ENCODE data around the gene ZNF608.

The ZNF608 gene

GRCh38 chr5:124738681-124739633 lies 7.5 kb downstream of the ZNF608 start:
- no peak for DNase-seq (ENCODE audit: low read depth)

DNA sequence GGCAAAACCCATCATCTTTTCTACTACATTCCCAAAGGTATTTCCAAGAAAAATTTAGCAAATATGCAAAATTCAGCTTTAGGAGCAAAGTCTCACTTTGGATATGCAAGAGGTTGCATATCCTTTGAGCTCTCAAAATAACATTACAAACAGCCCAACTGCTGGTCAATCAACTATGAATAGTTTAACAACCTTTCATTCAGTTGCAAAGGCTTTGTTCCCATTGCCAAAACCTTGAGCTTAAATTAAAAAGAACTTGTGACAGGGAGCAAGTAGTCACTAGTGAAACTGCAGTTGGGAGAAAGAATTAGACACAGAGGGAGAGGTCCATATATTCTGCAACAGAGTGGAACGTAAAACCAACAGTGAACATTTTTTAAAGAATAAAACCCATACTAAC lies 8.8 kb downstream of the ZNF608 start:
- DNase-seq (ENCODE audit: low read depth), result no peak

DNA sequence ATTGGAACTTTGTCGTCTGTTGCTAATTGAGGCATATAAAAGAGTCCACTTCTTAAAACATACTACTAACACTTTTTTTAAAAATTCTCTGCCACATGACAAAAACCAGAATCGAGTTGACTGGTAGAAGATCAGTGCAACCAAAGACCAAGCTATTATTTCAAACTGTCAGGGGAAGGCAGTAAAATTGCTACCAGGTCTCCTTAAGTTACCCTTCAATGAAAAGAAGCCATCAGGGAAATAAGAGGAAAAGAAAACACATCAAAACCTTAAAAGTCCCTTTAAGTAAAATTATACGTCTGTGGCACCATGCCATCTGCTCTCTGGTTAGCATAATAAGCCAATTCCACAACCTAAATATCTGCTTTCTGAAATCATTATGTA lies 9.6 kb downstream of the ZNF608 start:
- no peak for DNase-seq (ENCODE audit: low read depth)

GRCh38 chr5:124736082-124736804 lies 10.2 kb downstream of the ZNF608 start:
- DNase-seq (ENCODE audit: low read depth), result no peak

GRCh38 chr5:124735169-124735858 lies 11.1 kb downstream of the ZNF608 start:
- DNase-seq (ENCODE audit: low read depth), result no peak

DNA sequence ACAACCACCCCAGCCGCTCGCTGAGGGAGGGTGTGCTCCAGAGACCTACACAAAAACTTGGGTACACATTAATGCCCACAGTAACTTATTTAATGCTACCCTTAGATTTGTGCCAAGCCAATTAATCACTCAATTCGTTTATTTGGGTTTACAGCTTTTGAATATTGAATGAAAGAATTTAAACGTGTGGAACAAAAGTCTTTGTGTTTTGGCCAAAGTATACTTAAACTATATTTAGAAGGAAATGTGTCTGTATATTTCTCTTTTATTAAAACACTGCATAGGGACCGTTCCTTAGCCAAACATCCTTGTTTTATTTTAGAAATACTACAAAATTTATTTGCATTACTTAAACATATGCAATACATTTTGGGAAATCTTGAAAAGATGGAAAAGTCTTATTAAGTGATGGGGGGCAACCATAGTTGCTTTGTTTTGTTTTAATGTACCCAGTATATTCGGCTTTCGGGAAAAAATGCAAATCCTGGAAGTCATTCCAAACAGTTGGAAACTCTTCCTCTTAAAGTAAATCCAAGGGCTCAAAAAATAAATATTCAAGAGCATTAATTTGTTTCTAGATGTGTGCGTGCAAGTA lies 11.8 kb downstream of the ZNF608 start:
- no peak for DNase-seq (ENCODE audit: low read depth)

GRCh38 chr5:124733329-124733650 lies 13.1 kb downstream of the ZNF608 start:
- DNase-seq (ENCODE audit: low read depth), result no peak

DNA sequence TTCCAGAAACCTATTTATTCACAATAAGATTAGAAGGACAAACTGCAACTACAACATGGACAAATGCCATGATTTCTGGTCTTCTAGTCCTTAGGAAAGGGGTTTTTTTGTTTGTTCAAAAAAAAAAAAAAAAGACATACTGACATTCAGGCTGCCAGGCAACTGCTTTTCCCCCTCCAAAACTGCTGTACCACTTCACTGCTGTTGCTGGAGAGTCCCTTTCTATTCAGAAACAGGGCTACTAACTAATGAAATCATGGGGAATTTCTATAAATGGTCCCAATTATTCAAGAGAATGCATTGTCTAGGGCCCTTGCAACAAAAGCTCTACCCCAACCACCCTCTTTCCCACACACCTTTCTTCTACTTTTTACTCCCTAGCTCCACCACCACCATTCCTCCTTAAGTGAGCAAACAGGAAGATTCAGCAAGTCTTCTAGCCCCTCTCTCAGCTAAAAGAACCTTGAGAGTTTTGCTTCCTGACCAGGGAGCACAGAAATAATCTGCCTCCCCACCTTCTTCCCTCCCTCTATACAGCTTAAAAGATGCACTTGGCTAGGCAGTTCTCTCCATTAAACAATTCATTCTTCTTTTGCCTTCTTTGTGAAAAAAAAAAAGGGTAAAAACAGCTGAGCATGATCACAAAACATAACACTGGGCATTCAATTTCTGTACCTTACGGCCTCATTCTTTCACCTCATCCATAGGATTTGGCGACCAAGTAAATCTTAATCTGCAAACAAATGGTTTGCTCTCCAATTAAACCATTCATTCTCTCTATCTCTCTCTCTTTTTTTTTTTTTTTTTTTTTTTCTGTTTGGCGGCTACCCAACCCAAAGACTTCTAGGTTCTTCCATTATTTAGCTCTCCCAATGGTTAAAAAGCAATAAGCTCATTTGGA lies 13.8 kb downstream of the ZNF608 start:
- no peak for DNase-seq (ENCODE audit: low read depth)

DNA sequence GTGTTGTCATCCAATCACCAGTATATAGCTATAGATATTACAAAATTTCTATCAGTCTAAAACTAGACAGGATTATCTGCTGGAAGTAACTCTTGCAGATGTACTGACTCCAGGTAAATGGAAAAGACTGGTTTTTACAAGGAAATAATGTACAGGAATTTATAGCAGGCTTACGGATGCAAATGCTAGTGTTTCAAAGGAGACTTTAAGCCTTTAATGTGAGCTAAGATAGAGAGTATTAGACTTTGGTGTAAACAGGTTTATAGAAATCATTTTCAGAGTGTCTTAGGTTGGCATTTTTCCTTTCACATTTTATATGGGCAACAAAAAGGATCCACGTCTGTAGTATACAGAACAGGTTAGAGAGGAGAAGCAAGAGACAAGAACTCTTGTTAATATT lies 16.1 kb downstream of the ZNF608 start:
- no peak for DNase-seq (ENCODE audit: low read depth)

GRCh38 chr5:124729720-124730359 lies 16.6 kb downstream of the ZNF608 start:
- DNase-seq (ENCODE audit: low read depth), result no peak

- DNase-seq (ENCODE audit: low read depth), result no peak
Measured at GRCh38 chr5:124728968-124729332, 17.5 kb downstream of the ZNF608 start.

GRCh38 chr5:124728331-124728967 lies 18.0 kb downstream of the ZNF608 start:
- no peak for DNase-seq (ENCODE audit: low read depth)

DNA sequence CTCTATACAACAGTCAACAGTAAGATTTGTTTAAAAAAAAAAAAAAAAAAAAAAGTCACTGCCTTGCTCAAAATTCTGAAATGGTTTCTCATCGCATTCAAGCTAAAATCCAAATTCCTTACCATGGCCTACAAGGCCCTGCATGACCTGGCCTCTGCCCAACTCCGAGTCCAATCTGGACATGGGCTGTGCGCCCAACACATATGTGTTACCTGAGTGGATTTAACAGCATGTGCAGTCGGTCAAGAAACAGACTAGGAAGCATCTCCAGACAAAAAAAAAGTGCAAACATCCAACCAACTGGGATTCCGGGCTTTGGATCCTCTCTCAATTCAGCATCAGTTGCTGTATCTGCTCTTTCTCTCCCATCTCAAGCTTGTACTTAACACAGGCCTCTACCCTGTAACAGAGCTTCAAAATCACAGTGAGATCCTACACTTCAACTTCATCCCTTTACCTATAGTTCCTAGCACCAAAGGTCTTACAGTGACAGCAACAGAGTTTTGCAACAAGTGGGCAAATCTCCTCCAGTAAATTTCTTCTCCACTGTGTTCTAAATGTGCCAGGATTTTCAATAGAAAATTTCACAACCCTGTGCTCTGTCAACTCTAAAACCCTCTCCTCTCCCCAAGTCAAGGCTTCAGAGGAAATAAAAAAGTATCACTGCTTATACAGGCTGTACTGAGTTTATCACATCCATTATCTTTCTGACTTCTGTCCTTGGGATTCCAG lies 19.6 kb downstream of the ZNF608 start:
- DNase-seq (ENCODE audit: low read depth), result no peak

- no peak for DNase-seq (ENCODE audit: low read depth)
Measured at GRCh38 chr5:124725622-124726258, 20.7 kb downstream of the ZNF608 start.

- DNase-seq (ENCODE audit: low read depth), result no peak
Measured at GRCh38 chr5:124725040-124725434, 21.4 kb downstream of the ZNF608 start.

DNA sequence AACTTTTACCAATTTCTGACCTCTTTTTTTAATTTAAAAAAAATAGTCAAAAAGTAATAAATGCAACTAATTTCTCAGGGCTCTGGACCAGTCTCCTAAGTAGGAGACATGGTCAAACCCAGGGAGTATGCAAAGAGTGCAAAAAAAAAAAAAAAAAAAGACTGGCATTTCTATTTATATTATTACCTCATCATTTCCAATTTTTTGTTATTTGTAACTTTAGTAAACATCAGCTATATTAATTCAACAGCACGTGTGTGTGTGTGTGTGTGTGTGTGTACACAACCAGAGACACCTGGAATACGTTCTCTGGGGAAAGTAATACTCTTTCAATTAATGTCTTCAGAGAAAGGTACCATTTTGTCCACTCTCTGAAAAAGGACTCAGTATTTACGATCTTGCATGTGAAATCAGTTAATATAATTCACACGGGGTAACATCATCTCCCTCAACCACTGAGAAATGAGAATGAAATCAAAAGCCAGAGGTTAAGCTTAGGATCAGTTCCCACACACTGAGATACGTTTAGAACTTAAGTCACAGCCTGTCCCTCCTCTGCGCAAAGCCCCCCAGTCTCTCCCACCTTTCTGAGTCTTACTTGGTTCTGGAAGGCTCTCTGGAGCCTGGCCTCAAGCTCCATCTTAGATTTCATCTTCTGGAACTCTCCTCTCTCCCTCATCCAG lies 21.9 kb downstream of the ZNF608 start:
- no peak for DNase-seq (ENCODE audit: low read depth)

- no peak for DNase-seq (ENCODE audit: low read depth)
Measured at GRCh38 chr5:124721229-124721735, 25.2 kb downstream of the ZNF608 start.

DNA sequence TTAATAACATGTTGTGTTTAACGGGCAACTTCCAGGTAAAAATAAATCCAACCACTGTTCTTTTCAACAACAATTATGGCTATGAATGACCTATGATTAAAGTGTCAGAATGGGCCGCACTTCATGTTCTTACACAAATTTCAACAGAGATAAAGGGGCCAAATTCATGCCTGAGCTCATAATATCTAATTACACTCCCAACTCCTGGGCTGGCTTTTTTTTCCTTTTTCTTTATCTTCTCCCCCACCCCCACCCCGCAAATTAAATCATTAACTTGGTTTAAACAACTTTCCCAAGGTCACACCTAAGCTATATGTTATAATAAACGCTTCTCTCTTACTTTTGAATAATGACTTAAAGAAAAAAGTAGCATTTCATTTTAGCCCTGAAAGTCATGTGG lies 25.8 kb downstream of the ZNF608 start:
- no peak for DNase-seq (ENCODE audit: low read depth)
